Nucleus accumbens (tissue), 56 donors: Measurements from ENCODE around the gene DHTKD1.
"Not testable (repeated sequence)": the region's sequence is repeated elsewhere in the genome, so short reads cannot be mapped to it uniquely, and the experiment has no call there.

Source experiments
- DNase-seq, 56 donors: peaks; one replicate each; lab custom pipeline; 2025; lab: John Stamatoyannopoulos, UW

The DHTKD1 gene

GRCh38 chr10:12130237-12130872 lies 61.6 kb downstream of the DHTKD1 start:
- DNase-seq: peak in 27 of 56 donors; percentile 3 to 48 (median 9)

GRCh38 chr10:12135631-12136030 lies 66.9 kb downstream of the DHTKD1 start:
- DNase-seq: no peak

- no peak for DNase-seq
Observed at GRCh38 chr10:12140038-12140437, 71.3 kb downstream of the DHTKD1 start.

GRCh38 chr10:12144538-12144937 lies 75.8 kb downstream of the DHTKD1 start:
- DNase-seq: no peak

- no peak for DNase-seq
Observed at GRCh38 chr10:12150163-12150562, 81.4 kb downstream of the DHTKD1 start.

- DNase-seq: no peak
Observed at GRCh38 chr10:12154516-12154915, 85.8 kb downstream of the DHTKD1 start.

GRCh38 chr10:12156367-12157123 lies 87.8 kb downstream of the DHTKD1 start:
- no peak for DNase-seq

GRCh38 chr10:12158111-12158510 lies 89.4 kb downstream of the DHTKD1 start:
- DNase-seq: no peak

- DNase-seq: no peak
Observed at GRCh38 chr10:12160664-12161063, 91.9 kb downstream of the DHTKD1 start.

GRCh38 chr10:12162927-12163326 lies 94.2 kb downstream of the DHTKD1 start:
- no peak for DNase-seq

- DNase-seq: no peak
Observed at GRCh38 chr10:12164085-12164484, 95.3 kb downstream of the DHTKD1 start.

- DNase-seq: peak in 1 of 56 donors; percentile 2
Observed at GRCh38 chr10:12165036-12165435, 96.3 kb downstream of the DHTKD1 start.

GRCh38 chr10:12165999-12166775 lies 97.4 kb downstream of the DHTKD1 start:
- no peak for DNase-seq

GRCh38 chr10:12171512-12171911 lies 102.8 kb downstream of the DHTKD1 start:
- not testable (repeated sequence) for DNase-seq
